ENCODE data around the gene CIITA. TPM values are rescaled to one million over a fixed set of nuclear protein-coding genes. Genes with fewer than 3 reads are reported as not detected.

Gene CIITA
- total RNA-seq, 2 donors from 2014 or later: 0.26 TPM; not detected in 1

DNA sequence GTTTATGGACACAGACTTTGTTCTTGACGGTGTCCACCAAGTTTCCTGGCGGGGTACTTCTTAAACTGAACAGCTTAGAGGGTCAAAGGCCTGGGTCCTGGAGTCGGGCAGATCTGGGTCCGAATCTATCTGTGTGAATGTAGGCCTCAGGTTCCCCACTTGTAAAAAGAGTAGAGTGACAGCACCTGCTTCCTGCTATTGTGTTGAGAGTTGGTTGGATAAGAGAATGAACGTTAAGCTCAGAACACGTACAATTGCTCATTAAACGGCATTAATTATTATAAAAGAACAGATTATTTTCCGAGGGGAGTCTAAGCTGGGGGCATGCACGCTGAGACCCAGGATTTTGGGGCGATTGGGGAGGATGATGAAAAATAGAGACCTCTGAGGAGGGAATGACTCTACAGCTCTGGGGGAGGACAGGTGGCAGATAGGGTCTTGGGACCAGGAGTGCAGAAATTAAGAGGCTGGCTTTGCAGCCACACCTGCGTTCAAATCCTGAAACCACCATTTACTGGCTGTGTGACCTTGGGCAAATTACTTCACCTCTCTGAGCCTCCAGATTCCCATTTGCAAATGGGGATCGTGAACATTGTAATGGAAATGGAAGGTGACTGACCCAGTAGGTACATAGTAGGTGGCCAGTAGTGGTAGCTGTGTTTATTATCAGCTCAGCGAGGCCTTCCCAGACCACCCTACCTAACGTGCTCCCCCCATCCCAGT, 68.2 kb downstream of the CIITA start:
- H3K4me3 Mint-ChIP-seq: peak overlapping the region; percentile 80
- TF ChIP-seq, protein P1, sequence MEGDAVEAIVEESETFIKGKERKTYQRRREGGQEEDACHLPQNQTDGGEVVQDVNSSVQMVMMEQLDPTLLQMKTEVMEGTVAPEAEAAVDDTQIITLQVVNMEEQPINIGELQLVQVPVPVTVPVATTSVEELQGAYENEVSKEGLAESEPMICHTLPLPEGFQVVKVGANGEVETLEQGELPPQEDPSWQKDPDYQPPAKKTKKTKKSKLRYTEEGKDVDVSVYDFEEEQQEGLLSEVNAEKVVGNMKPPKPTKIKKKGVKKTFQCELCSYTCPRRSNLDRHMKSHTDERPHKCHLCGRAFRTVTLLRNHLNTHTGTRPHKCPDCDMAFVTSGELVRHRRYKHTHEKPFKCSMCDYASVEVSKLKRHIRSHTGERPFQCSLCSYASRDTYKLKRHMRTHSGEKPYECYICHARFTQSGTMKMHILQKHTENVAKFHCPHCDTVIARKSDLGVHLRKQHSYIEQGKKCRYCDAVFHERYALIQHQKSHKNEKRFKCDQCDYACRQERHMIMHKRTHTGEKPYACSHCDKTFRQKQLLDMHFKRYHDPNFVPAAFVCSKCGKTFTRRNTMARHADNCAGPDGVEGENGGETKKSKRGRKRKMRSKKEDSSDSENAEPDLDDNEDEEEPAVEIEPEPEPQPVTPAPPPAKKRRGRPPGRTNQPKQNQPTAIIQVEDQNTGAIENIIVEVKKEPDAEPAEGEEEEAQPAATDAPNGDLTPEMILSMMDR (conservative IDR thresholded peaks at IDR 0.05): no peak
- H3K27ac Mint-ChIP-seq: peak overlapping the region; percentile 74
- H3K9me3 Mint-ChIP-seq: no peaks in the 10 kb centered on the region
- no peak for DNase-seq
- Histone ChIP-seq H3K36me3 (ENCODE audit: control insufficient read depth, insufficient read depth, low read length) (no peaks in the 10 kb centered on the region), H3K4me1 (ENCODE audit: control insufficient read depth, insufficient read depth, low read length) (peaks cover 33% of the 10 kb centered on the region), H3K9me3 (ENCODE audit: control insufficient read depth, low read length) (no peaks in the 10 kb centered on the region), H3K9ac (ENCODE audit: extremely low read depth, low read length, poor library complexity, severe bottlenecking) (peak overlapping the region; percentile 47), H3K27ac (ENCODE audit: low read depth, low read length) (no peak overlapping the region), H3K4me3 (ENCODE audit: low read length) (peak overlapping the region; percentile 89), H3K27me3 (ENCODE audit: control insufficient read depth, insufficient read depth, low read length, poor library complexity, severe bottlenecking) (no peaks in the 10 kb centered on the region)
- 58 to 66% methylated on average over 9 to 14 of the region's 14 CpGs for WGBS, 2 experiments (ENCODE audit: insufficient coverage in 1 of 2, insufficient read length in 1 of 2)
- peaks cover 58% of the 10 kb centered on the region for H3K4me1 Mint-ChIP-seq
- H3K36me3 Mint-ChIP-seq (ENCODE audit: low read depth): no peaks in the 10 kb centered on the region
- no peaks in the 10 kb centered on the region for H3K27me3 Mint-ChIP-seq (ENCODE audit: insufficient read depth)

DNA sequence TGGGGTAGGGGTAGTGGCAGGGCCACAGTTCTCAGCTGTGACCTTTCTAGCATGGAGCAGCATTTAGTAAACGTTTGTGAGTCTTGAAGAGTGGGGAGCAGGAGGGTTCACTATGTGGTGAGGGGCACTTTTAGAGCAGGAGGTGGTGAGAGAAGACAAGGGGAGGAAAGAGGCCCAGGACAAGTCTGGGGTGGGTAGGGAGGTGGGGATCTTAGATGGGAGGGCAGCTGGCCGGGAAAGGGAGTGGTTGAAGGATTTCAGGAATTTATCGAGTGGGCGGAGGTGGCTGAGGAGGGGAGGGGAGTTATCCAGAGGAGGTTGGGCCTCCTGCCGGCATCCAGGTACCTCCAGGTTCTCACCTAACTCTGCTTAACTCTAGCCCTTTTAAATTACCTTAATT, 69.3 kb downstream of the CIITA start:
- Histone ChIP-seq H3K27me3 (ENCODE audit: control insufficient read depth, insufficient read depth, low read length, poor library complexity, severe bottlenecking) (no peaks in the 10 kb centered on the region), H3K9me3 (ENCODE audit: control insufficient read depth, low read length) (no peaks in the 10 kb centered on the region), H3K27ac (ENCODE audit: low read depth, low read length) (no peak overlapping the region), H3K36me3 (ENCODE audit: control insufficient read depth, insufficient read depth, low read length) (no peaks in the 10 kb centered on the region), H3K9ac (ENCODE audit: extremely low read depth, low read length, poor library complexity, severe bottlenecking) (peak overlapping the region; percentile 19), H3K4me1 (ENCODE audit: control insufficient read depth, insufficient read depth, low read length) (peaks cover 36% of the 10 kb centered on the region), H3K4me3 (ENCODE audit: low read length) (peak overlapping the region; percentile 89)
- Mint-ChIP-seq H3K36me3 (ENCODE audit: low read depth) (no peaks in the 10 kb centered on the region), H3K9me3 (no peaks in the 10 kb centered on the region), H3K4me1 (peaks cover 60% of the 10 kb centered on the region), H3K27ac (peak overlapping the region; percentile 96), H3K4me3 (peak overlapping the region; percentile 80), H3K27me3 (ENCODE audit: insufficient read depth) (no peaks in the 10 kb centered on the region)
- TF ChIP-seq, protein P1 (conservative IDR thresholded peaks at IDR 0.05): no peak
- DNase-seq: peak; percentile 91
- WGBS, 2 experiments (ENCODE audit: insufficient coverage in 1 of 2, insufficient read length in 1 of 2): 1 to 8% methylated on average over 2 to 5 of the region's 5 CpGs

DNA sequence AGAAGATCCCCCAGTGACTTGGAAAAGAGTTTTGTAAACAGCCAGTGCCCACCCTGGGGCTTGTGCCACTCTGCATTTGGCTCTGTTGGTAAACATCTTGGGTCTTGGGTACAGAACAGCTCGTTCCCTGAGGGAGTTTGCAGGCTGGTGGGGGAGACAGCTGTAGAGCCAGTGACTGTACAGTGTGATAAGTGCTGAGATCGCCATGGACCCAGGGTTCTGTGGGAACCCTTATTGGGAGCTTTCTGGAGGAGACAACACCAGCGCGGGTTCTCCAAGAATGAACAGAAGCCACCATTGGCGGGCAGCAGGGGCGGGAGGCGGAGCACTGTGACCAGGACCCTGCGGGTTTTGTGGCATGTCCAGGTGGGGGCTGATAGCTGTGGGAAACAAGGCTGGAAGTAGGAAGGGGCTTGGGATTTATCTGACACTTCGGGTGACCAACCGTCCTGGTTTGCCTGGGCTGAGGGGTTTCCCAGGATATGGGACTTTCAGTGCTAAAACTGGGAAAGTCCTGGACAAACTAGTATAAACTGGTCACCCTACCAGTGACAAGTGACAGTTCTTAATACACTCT, 70.3 kb downstream of the CIITA start:
- Mint-ChIP-seq H3K27me3 (ENCODE audit: insufficient read depth) (no peaks in the 10 kb centered on the region), H3K4me3 (peak overlapping the region; percentile 80), H3K27ac (peak overlapping the region; percentile 62), H3K9me3 (no peaks in the 10 kb centered on the region), H3K36me3 (ENCODE audit: low read depth) (no peaks in the 10 kb centered on the region), H3K4me1 (peaks cover 67% of the 10 kb centered on the region)
- H3K9ac ChIP-seq (ENCODE audit: extremely low read depth, low read length, poor library complexity, severe bottlenecking): no peak overlapping the region
- WGBS, 2 experiments (ENCODE audit: insufficient coverage in 1 of 2, insufficient read length in 1 of 2): 84 to 93% methylated on average over 7 to 10 of the region's 10 CpGs
- peak; percentile 60 for DNase-seq
- H3K36me3 ChIP-seq (ENCODE audit: control insufficient read depth, insufficient read depth, low read length): no peaks in the 10 kb centered on the region
- H3K27ac ChIP-seq (ENCODE audit: low read depth, low read length): no peak overlapping the region
- TF ChIP-seq, protein P1 (conservative IDR thresholded peaks at IDR 0.05): no peak
- no peaks in the 10 kb centered on the region for H3K27me3 ChIP-seq (ENCODE audit: control insufficient read depth, insufficient read depth, low read length, poor library complexity, severe bottlenecking)
- peaks cover 41% of the 10 kb centered on the region for H3K4me1 ChIP-seq (ENCODE audit: control insufficient read depth, insufficient read depth, low read length)
- no peaks in the 10 kb centered on the region for H3K9me3 ChIP-seq (ENCODE audit: control insufficient read depth, low read length)
- peak overlapping the region; percentile 50 for H3K4me3 ChIP-seq (ENCODE audit: low read length)

All from endodermal cell (in vitro differentiated cells).